Measurements from ENCODE around the gene CSNK2A1.

DNA sequence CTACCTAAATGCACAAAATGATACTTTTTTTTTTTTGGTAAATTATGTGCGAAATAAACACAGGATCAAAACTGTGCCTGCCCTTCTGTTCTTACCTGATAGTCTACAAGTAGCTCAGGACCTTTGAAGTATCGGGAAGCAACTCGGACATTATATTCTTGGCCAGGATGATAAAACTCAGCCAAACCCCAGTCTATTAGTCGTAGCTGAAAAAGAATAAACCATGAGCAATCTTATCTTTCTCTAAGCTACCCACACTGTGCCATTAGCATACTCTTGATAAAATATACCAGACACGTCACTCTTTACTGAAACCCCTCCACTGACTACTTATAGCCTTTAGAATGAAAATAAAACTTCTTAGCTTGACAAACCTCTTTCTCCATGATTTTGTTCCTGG, 51.4 kb downstream of the CSNK2A1 start:
- TF ChIP-seq POLR2A (IDR thresholded peaks at IDR 0.05), result no peak
- TF ChIP-seq, protein P1, sequence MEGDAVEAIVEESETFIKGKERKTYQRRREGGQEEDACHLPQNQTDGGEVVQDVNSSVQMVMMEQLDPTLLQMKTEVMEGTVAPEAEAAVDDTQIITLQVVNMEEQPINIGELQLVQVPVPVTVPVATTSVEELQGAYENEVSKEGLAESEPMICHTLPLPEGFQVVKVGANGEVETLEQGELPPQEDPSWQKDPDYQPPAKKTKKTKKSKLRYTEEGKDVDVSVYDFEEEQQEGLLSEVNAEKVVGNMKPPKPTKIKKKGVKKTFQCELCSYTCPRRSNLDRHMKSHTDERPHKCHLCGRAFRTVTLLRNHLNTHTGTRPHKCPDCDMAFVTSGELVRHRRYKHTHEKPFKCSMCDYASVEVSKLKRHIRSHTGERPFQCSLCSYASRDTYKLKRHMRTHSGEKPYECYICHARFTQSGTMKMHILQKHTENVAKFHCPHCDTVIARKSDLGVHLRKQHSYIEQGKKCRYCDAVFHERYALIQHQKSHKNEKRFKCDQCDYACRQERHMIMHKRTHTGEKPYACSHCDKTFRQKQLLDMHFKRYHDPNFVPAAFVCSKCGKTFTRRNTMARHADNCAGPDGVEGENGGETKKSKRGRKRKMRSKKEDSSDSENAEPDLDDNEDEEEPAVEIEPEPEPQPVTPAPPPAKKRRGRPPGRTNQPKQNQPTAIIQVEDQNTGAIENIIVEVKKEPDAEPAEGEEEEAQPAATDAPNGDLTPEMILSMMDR (IDR thresholded peaks at IDR 0.05), result no peak
